GM18499 (cell line): Measurements from ENCODE around the gene CRB3.

ENCODE experiments used
- ATAC-seq: cut with Tn5 transposase; IDR thresholded peaks from one replicate; pipeline ENCODE4 v1.9.1; 2021; ENCODE audit warnings: moderate number of reproducible peaks; ENCODE audit not compliant: insufficient read depth, unreplicated experiment

The CRB3 gene

GRCh38 chr19:6465006-6465405 lies 935 bp downstream of the CRB3 start:
- no peak for ATAC-seq

DNA sequence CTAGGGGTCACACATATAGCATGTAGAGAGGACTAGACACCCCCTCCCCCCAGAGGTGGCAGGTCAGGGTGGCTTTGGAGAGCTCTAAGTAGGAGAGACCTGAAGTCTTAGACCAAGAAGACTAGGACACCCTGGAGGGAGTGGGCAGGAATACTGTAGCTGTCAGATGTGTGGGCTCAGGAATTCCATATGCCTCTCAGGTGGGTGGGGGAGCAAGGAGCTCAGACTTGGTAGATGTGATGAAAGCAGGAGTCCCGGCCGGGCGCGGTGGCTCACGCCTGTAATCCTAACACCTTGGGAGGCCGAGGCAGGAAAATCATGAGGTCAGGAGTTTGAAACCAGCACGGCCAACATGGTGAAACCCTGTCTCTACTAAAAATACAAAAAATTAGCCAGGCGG lies 1.6 kb downstream of the CRB3 start:
- no peak for ATAC-seq

DNA sequence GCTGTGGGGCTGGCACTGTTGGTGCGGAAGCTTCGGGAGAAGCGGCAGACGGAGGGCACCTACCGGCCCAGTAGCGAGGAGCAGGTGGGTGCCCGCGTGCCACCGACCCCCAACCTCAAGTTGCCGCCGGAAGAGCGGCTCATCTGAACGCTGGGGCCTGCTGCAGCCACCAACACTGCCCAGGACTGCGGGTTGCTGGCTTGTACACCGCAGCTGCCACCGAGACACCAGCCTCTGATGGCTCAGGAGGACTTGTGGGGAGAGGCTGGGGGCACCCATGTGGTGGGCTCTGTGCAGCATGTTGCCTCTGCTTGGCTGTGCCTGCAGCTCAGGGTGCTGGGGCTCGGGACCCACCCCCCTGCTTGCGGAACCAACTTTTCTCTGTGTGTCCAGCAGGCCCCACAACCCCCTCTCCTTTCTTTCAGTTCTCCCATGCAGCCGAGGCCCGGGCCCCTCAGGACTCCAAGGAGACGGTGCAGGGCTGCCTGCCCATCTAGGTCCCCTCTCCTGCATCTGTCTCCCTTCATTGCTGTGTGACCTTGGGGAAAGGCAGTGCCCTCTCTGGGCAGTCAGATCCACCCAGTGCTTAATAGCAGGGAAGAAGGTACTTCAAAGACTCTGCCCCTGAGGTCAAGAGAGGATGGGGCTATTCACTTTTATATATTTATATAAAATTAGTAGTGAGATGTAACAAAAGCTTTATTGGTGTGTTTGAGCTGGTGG lies 2.6 kb downstream of the CRB3 start:
- no peak for ATAC-seq

DNA sequence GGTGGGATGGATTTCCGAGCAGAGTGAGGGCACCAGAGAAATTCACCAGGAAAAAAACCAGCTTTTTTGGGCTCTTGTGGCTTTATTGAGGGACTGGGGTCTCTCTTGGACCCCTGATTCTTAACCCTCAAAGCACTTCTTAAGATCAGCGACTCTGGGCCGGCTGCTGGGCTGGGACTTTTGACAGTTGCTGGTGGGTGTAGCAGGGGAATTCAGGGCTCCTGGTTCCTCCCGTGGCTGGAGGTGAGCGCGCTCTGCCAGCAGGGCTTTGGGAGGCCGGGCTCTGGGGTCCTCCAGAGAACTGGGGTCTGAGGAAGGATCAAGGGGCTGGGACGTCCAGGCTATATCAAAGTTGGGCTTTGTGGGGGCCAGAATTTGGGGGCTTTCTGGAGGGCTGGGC lies 3.3 kb downstream of the CRB3 start:
- ATAC-seq: no peak

- no peak for ATAC-seq
These were observed 6.1 kb downstream of the CRB3 start for GRCh38 chr19:6470173-6470572.

DNA sequence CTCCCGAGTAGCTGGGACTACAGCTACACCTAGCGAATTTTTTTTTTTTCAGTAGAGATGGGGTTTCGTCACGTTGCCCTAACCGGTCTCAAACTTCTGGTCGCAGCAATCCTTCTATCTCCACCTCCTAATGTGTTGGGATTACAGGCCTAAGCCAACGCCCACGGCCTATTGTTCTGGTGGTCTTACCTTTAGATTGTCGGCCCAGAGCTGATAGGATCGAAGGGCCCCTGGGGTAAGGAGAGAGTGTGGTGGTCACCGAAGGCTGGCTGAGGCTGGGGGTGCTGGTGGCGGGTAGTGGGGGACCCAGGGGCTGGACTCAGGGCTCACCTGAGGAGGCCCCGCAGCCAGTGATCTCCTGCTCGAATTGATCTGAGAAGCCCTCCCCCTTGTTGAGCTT lies 7.0 kb downstream of the CRB3 start:
- no peak for ATAC-seq

DNA sequence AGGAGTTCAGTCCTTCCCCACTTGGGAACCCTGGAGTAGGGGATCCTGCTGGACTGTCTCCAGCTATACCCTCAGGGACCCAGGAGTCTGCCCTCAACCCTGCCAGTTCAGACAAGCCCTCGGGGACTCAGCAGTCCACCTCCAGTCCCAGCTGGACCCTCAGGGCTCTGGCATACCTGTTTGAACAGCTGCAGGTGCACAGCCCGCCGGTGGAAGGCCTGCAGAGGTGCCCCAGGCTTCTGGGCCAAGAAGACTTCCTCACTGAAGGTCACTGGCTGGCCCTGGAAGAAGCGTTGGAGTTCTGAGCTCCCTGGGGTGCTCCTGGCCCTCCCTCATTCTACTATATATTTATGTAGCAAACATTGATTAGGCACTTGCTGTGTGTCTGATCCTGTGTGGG lies 8.6 kb downstream of the CRB3 start:
- ATAC-seq: no peak

GRCh38 chr19:6473647-6474046 lies 9.6 kb downstream of the CRB3 start:
- no peak for ATAC-seq

GRCh38 chr19:6475321-6476108 lies 11.4 kb downstream of the CRB3 start:
- ATAC-seq: no peak

DNA sequence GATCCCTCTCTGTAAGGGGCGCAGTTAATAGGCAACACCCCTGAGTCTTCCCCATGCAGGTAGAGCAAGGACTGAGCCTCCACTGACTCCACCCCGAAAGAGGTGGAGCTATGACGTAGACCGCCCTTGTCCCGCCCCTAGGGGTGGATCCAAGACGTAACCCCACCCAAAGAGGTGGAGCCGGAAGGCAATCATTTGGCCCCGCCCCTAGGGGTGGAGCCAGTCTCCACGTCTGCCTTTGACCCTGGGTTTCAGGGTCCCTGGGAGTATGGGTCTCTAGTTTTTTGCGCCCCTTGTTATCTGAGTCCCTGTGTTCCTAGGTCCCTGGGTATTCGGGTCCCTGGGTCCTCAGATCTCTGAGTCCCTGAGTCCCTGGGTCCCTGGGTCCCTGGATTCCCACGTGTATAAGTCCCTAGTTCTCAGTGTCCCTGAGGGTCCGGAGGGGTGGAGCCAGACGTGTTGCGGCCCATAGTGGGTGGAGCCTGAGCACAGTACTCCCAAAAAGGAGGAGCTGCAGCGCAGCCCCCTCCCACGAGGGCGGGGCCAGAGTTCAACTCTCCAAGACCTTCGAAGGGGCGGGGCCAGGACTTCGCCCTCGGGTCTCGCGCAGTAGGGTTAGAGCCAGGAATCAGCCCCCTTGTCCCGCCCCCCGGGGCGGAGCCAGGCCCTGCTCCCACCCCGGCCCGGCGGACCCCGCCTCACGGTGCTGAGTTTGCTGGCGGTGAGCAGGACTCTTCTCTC lies 12.3 kb downstream of the CRB3 start:
- no peak for ATAC-seq

DNA sequence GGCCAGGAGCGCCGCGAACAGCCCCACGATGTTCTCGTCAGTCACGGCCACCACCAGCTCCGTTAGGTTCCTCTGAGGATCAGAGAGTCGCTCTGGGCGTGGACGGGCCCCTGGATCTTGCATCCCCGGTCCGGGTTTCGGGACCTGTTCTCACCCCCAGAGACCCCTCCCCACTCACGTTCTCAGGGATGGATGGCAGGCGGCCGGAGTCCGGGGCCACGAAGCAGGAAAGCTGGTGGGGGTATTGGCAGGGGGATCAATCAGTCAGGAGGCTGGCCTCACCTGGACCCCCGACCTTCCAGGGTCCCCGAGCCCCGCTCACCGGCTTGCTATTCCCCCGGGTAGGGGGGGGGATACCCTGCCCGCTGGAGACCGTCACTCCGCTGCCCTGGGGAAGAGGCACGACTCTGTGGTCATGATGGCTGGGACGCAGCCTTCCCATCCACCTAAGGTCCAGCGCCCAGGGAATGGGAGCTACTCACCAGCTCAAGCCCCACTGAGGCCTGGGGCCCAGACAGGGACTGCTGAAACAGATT lies 12.9 kb downstream of the CRB3 start:
- ATAC-seq: no peak

DNA sequence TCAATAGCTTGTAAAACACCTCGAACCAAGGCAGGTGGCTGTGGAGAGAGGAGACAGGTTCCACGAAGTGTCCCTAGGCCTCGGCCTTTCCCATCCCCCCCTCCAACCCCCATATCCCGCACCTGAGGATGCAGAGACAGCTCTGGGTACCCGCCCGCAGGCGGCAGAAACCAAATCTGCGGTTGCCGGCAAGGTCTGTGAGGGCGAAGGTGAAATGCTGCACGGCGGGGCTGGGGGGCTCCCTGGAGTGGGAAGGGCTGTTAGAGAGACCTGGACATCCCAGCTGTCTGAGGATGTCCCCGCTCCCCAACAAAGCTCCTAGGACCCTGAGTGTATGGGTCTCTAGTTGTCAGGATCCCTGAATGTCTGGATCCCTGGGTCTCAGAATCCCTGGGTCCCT lies 14.7 kb downstream of the CRB3 start:
- no peak for ATAC-seq

DNA sequence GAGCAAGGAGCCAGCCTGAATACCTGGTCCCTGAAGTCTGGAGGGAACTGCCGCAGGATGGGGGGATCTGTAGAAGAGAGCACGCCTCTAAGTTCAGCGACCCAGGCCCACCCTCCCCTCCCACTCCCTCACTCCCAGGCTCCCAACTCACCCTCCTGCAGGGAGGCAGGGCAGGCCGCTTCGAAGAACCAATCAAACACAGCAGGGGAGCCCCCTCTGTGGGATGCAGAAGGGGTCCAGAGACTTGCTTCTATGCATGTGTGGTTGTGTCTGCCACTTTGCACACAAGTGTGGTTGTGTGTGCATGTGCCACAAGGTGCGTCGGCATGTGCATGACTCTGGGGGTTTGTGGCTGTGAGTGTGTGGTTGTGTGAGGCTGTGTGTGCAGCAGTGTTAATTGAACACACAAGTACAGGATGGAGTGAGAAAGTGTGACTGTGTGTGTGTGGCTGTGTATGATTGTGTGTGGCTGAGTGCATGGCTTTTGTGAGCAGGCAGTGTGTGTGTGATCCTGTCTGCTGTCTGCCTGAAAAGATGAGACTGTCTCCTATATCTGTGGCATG lies 15.8 kb downstream of the CRB3 start:
- ATAC-seq: no peak

- no peak for ATAC-seq
These were observed 16.9 kb downstream of the CRB3 start for GRCh38 chr19:6480848-6481415.

GRCh38 chr19:6481541-6482342 lies 17.7 kb downstream of the CRB3 start, which contains the start of gene DENND1C:
TSS of gene DENND1C (minus strand) at chr19:6481787. CDS start at chr19:6481695, 92 bp downstream.
- no peak for ATAC-seq

- ATAC-seq: no peak
These were observed 18.2 kb downstream of the CRB3 start for GRCh38 chr19:6482343-6482686.

DNA sequence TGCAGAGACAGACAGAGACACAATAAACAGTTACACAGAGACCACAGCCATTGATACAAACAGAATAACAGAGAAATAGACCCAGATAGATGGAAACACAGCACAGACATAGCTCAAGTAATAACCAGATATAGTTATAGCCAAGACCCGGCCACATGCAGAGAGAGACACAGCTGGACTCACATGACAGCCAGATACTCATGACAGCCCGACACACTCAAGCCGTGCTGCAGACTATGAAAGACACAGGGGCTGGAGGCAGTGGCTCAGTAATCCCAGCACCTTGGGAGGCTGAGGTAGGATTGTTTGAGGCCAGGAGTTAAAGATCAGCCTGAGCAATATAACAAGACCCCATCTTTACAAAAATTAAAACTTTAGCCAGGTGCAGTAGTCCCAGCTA lies 19.2 kb downstream of the CRB3 start:
- no peak for ATAC-seq

DNA sequence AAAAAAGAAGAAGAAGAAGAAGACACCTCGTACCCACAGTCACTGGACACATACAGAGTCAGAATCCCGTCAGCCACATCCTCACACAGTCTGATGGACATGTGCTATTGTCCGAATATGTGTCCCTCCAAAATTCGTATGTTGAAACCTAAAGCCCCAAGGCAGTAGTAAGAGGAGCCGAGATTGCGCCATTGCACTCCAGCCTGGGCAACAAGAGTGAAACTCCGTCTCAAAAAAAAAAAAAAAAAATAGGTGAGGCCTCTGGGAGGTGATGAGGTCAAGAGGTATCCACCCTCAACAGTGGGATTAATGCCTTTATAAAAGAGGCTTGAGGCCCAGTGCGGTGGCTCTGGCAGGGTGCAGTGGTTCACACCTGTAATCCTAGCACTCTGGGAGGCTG lies 20.2 kb downstream of the CRB3 start:
- ATAC-seq: no peak

- ATAC-seq: no peak
These were observed 20.8 kb downstream of the CRB3 start for GRCh38 chr19:6484831-6485230.
